ENCODE results near the gene SERTAD2.

The SERTAD2 gene

DNA sequence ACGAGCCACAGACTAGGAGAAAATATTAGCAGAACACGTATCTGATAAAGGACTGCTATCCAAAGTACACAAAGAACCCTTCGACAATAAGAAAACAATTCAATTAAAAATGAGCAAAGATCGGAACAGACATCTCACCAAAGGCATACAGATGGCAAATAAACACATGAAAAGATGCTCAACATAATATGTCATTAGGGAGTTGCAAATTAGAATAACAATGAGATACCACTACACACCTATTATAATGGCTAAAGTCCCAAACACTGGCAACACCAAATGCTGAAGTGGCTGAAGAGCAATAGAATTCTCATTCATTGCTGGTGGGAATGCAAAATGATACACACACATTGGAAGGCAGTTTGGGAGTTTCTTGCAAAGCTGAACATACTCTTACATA is 33.1 kb downstream of the SERTAD2 start:
- TF ChIP-seq JUND (IDR thresholded peaks at IDR 0.05; ENCODE audit: low read depth): no peak
- no peak for DNase-seq (ENCODE audit: low read depth in 1 of 2, low spot score in 1 of 2)
- in situ Hi-C loops (cut with HindIII; ENCODE audit: low pct_unique_long_range_greater_than_20kb, low sequenced_read_pairs): no loop called here

DNA sequence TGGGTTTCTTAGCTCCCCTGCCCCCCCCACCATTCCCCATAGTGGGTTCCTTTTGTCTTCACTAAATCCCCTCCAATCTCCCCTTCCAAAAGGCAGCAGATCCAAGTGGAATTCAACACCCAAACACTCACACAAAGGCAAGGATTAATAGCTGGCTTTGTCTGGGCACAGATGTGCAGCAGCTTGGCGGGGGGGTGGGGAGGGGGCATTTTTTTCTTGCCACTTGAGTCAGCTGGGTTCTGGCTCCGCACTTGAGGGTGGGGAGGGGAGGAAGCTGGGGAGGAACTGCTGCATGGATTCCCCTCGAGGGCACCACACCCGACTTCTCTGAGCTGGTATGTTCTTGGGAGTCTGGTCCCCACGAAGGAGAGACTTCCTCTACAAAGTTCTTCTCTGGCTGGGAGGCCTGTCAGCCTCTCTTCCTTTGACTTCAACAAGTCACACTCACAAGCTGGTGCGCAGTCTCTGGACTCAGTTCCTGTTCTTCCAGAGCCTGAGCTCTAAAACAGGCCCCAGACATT is 36.0 kb downstream of the SERTAD2 start:
- no peak for TF ChIP-seq JUND (IDR thresholded peaks at IDR 0.05; ENCODE audit: low read depth)

GRCh38 chr2:64615844-64616536 is 37.7 kb downstream of the SERTAD2 start:
- DNase-seq (ENCODE audit: low read depth in 1 of 2, low spot score in 1 of 2): peak in 1 of 2 experiments; percentile 32
- no peak for TF ChIP-seq JUND (IDR thresholded peaks at IDR 0.05; ENCODE audit: low read depth)
- in situ Hi-C loops (cut with HindIII; ENCODE audit: low pct_unique_long_range_greater_than_20kb, low sequenced_read_pairs): no loop called here

More for the DNA sequence above, 36.0 kb downstream of the SERTAD2 start:
- no peak for DNase-seq (ENCODE audit: low read depth in 1 of 2, low spot score in 1 of 2)
- in situ Hi-C loops (cut with HindIII; ENCODE audit: low pct_unique_long_range_greater_than_20kb, low sequenced_read_pairs): no loop called here

GRCh38 chr2:64615192-64615763 is 38.4 kb downstream of the SERTAD2 start:
- DNase-seq (ENCODE audit: low read depth in 1 of 2, low spot score in 1 of 2): no peak
- in situ Hi-C loops (cut with HindIII; ENCODE audit: low pct_unique_long_range_greater_than_20kb, low sequenced_read_pairs): no loop called here
- no peak for TF ChIP-seq JUND (IDR thresholded peaks at IDR 0.05; ENCODE audit: low read depth)

DNA sequence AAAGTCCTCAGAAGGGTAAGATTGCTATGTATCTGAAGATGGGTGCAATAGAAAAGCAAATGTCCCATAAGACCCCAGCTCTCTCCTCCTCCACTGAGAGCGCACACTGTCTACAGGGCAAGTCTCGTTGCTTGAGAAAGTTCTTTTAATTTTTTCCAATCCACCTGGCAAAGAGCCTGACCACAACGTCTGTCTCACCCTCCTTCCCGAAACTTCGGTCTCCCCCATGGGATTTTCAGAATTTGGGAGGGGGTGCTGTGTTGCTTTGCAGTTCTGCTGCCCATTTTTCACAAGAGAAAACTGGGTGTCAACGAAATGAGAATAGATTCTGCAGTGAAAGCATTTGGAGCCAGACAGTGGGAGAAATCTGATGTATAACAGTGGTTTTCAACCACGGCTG is 40.4 kb downstream of the SERTAD2 start:
- in situ Hi-C loops (cut with HindIII; ENCODE audit: low pct_unique_long_range_greater_than_20kb, low sequenced_read_pairs): no loop called here
- no peak for DNase-seq (ENCODE audit: low read depth in 1 of 2, low spot score in 1 of 2)
- TF ChIP-seq JUND (IDR thresholded peaks at IDR 0.05; ENCODE audit: low read depth): no peak

- in situ Hi-C loops (cut with HindIII; ENCODE audit: low pct_unique_long_range_greater_than_20kb, low sequenced_read_pairs): no loop called here
- no peak for TF ChIP-seq JUND (IDR thresholded peaks at IDR 0.05; ENCODE audit: low read depth)
These were observed 41.0 kb downstream of the SERTAD2 start for GRCh38 chr2:64612575-64613195.

GRCh38 chr2:64610316-64610855 is 43.3 kb downstream of the SERTAD2 start:
- in situ Hi-C loops (cut with HindIII; ENCODE audit: low pct_unique_long_range_greater_than_20kb, low sequenced_read_pairs): no loop called here
- DNase-seq (ENCODE audit: low read depth in 1 of 2, low spot score in 1 of 2): no peak
- no peak for TF ChIP-seq JUND (IDR thresholded peaks at IDR 0.05; ENCODE audit: low read depth)

More at GRCh38 chr2:64612575-64613195, 41.0 kb downstream of the SERTAD2 start:
- no peak for DNase-seq (ENCODE audit: low read depth in 1 of 2, low spot score in 1 of 2)

DNA sequence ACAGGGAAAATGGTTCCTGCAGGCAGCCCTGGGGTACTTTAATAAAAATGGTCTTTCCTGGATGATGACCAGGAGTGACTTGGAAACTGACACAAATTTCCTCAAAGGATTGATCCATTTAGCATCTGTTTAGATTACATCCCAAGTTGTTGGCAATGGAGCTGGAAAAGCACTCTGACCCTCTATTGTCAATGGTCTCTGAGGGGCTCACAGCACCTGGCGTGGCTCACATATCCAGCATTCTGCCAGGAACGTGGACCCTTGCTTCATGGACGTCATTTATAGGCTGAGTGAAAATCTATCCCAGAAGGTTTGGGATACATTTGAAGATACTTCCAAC is 43.8 kb downstream of the SERTAD2 start:
- in situ Hi-C loops (cut with HindIII; ENCODE audit: low pct_unique_long_range_greater_than_20kb, low sequenced_read_pairs): no loop called here
- DNase-seq (ENCODE audit: low read depth in 1 of 2, low spot score in 1 of 2): no peak
- no peak for TF ChIP-seq JUND (IDR thresholded peaks at IDR 0.05; ENCODE audit: low read depth)

DNA sequence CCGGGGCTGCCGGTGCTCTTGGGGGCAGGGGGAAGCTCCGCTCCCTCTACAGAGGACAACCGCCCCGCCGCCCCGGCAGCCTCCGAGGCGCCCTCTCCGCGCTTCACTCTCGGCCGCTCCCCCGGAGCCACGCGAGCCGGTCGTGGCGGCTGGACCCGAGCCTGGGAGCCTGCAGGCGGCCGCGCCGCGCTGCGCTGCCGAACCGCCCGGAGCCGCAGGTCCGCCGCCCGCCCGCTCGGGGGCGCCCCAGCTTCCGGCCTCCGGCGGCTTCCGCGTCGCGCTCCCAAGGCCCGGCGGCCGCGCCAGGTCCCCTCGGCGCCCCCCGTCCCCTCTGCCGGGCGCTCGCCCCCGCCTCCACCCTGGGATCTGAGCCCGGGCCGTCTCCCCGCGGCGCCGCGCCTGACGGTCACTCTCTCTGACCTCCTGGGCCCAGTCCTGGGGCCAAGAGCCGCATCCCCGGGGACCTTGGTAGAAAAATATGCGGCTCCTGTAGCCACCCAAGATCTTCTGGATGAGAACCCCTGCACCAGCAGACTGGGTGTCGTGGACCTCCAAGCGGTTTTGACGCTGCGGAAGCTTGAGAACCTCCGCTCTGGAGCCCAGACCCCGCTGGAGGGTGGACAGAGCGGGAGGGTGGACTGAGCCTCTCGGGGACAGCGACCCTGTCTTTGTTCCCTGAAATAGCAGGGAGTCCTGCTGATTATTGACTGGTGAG is 44.3 kb downstream of the SERTAD2 start:
- peak; percentile 58 to 60 for DNase-seq (ENCODE audit: low read depth in 1 of 2, low spot score in 1 of 2)
- in situ Hi-C loops (cut with HindIII; ENCODE audit: low pct_unique_long_range_greater_than_20kb, low sequenced_read_pairs): no loop called here
- no peak for TF ChIP-seq JUND (IDR thresholded peaks at IDR 0.05; ENCODE audit: low read depth)

DNA sequence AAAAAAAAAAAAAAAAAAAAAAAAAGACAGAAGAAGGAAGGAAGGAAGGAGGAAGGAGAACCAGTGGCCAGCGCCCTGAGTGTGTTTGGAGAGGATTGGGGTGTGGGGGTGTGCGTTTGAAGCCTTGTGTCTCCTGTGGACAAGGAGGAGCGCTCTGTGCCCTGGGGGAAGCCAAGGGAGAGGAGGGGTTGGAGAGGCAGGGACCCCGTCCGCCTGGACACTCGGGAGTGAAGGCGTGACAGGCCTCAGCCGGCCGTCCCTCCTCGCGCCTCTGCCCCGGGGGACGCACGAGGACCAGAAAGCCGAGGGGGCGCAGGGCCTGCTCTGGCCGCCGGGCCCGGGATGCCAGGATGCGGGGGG is 44.9 kb downstream of the SERTAD2 start:
- DNase-seq (ENCODE audit: low read depth in 1 of 2, low spot score in 1 of 2): peak in 1 of 2 experiments; percentile 13
- TF ChIP-seq JUND (IDR thresholded peaks at IDR 0.05; ENCODE audit: low read depth): no peak
- in situ Hi-C loops (cut with HindIII; ENCODE audit: low pct_unique_long_range_greater_than_20kb, low sequenced_read_pairs): no loop called here

DNA sequence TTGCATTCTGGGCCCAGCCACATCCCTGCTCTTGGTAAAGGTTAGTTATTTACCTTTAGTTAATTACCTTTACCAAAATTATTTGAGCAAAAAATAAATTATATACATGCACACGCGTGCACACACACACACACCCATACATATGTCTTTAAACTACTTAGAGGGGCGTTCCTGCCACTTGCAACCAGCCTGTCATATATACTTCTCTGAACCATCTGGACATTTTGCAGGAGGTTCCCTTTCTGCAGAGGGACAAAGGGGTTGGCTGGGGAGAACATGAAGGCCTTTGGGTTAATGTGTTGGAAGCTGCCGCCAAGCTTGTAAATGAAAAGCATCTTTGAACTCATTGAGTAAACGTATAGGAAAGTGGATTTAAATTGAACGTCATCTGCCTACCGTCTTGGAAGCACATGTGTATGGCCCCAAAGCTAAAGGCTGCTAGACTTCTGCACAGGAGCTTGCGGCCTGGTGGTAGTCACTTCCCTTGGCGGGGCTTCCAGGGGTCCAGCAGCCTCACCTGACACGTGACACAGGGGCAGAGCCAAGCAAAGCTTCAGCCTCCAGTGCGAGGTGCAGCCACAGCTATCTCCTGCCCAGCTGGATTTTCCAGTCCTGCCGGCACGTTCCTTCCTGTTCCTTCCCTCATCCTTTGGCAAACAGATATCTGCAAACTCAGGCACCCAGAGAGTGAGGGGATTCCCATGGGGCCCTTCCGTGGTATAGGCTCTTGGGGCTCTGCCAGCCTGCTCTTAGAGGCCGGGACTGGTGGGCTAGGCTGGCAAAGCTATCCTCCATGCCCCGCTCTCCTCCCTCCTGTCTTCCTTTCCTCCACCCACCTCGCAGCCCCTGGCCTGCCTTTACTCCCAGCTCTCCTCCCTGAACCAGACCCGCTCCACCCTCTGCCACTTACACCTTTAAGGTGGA is 46.1 kb downstream of the SERTAD2 start:
- TF ChIP-seq JUND (IDR thresholded peaks at IDR 0.05; ENCODE audit: low read depth): no peak
- peak; percentile 63 to 79 for DNase-seq (ENCODE audit: low read depth in 1 of 2, low spot score in 1 of 2)
- in situ Hi-C loops (cut with HindIII; ENCODE audit: low pct_unique_long_range_greater_than_20kb, low sequenced_read_pairs): no loop called here

All from T47D (cell line).